ENCODE results near the gene FBXO42. TPM values are rescaled to one million over a fixed set of nuclear protein-coding genes. Genes with fewer than 3 reads are reported as not detected.

Gene FBXO42
- total and polyA plus RNA-seq, 2 of the 8 experiments (the other 6 are each of a cell fraction or from before 2014, with no cell fraction given): 15.1 to 17.0 TPM

- Histone ChIP-seq H3K79me2 (ENCODE audit: control insufficient read depth in 1 of 2, insufficient read depth in 2 of 2, low read length in 2 of 2) (peaks cover 0 to 72% of the 10 kb centered on the region in 2 experiments; a peak in 2 of 4 replicates), H3K18ac (ENCODE audit: extremely low read depth, low read length) (no peak overlapping the region), H2BK12ac (ENCODE audit: low read depth, low read length) (no peak overlapping the region), H3K9me3 (ENCODE audit: insufficient read depth in 2 of 2, low read depth in 1 of 2, low read length in 1 of 2) (no peaks in the 10 kb centered on the region), H3K23ac (ENCODE audit: insufficient read length) (no peak overlapping the region), H4K5ac (ENCODE audit: insufficient read length, low read depth, low read length) (no peak overlapping the region), H3K9ac (replicated peaks in 1 of 4; ENCODE audit: extremely low read depth in 1 of 4, low read depth in 3 of 4, low read length in 3 of 4) (no peak overlapping the region), H3K14ac (ENCODE audit: insufficient read length) (no peak overlapping the region), H3K4me2 (ENCODE audit: insufficient read depth in 1 of 2, low read depth in 2 of 2, low read length in 2 of 2) (no peak overlapping the region), H2BK120ac (replicated peaks; ENCODE audit: low read depth, low read length) (no peak overlapping the region), H4K91ac (replicated peaks; ENCODE audit: insufficient read length, low read length) (no peak overlapping the region), H3K4me3 (ENCODE audit: extremely low read depth in 1 of 4, insufficient read depth in 2 of 4, low read depth in 3 of 4, low read length in 4 of 4) (no peak overlapping the region), H2AFZ (ENCODE audit: low read length) (no peak overlapping the region), H2BK15ac (ENCODE audit: low read length) (no peak overlapping the region), H3K36me3 (ENCODE audit: control insufficient read depth in 2 of 4, insufficient read depth in 4 of 4, low read length in 3 of 4) (no peaks in the 10 kb centered on the region), H3K79me1 (ENCODE audit: low read depth, low read length) (peaks cover 2% of the 10 kb centered on the region; the same call in 1 of the 2 replicates), H3K27me3 (replicated peaks in 1 of 4; ENCODE audit: control insufficient read depth in 3 of 4, extremely low read depth in 1 of 4, insufficient read depth in 3 of 4, low read length in 3 of 4) (no peaks in the 10 kb centered on the region), H3K56ac (replicated peaks; ENCODE audit: insufficient read length, low read depth, low read length) (no peak overlapping the region), H3K27ac (ENCODE audit: low read depth, low read length) (no peak overlapping the region), H4K20me1 (replicated peaks in 1 of 2; ENCODE audit: control insufficient read depth in 1 of 2, insufficient read depth in 2 of 2, low read length in 2 of 2) (peaks cover 2 to 3% of the 10 kb centered on the region in 2 experiments), H2BK5ac (ENCODE audit: low read depth, low read length) (no peak overlapping the region), H3K4ac (replicated peaks; ENCODE audit: insufficient read length, low read depth, low read length) (no peak overlapping the region), H3K4me1 (replicated peaks in 1 of 4; ENCODE audit: control insufficient read depth in 3 of 4, insufficient read depth in 4 of 4, low read length in 3 of 4) (0 out of 7 replicates have a peak, but pooled peaks cover 0 to 2% (median 0%) of the 10 kb centered on the region in 4 experiments), H3K23me2 (ENCODE audit: low read depth, low read length) (no peaks in the 10 kb centered on the region), H2AK5ac (ENCODE audit: low read depth, low read length) (no peak overlapping the region), H2BK20ac (ENCODE audit: low read length) (no peak overlapping the region), H4K8ac (ENCODE audit: extremely low read depth, insufficient read depth, low read length) (no peak overlapping the region)
- POLR2A ChIA-PET (ENCODE audit: partially characterized antibody): interaction anchor here (2.0 kb wide), 1 partner anchor 10 kb away, joined by 6 read pairs; the partner anchor contains the start of gene FBXO42
- DNase-seq (ENCODE audit: low read depth in 1 of 2, low spot score in 2 of 2) (no peak), FAIRE-seq (no peak)
- 92% methylated on average over 5 of the region's 10 CpGs; no CpG with 5 or more reads in 1 of the 2 experiments for WGBS, 2 experiments (ENCODE audit: extremely low coverage in 1 of 2, insufficient coverage in 1 of 2, insufficient read length in 1 of 2, insufficient replicate concordance in 2 of 2, low coverage in 1 of 2, low lambda C conversion rate in 2 of 2, missing lambda C conversion rate in 1 of 2)
- CTCF ChIA-PET (ENCODE audit: partially characterized antibody): interaction anchor here (1.8 kb wide), 1 partner anchor 13 kb away, joined by 10 read pairs; no protein-coding TSS in a partner anchor
- no peak for TF ChIP-seq SP1 (IDR thresholded peaks at IDR 0.05; ENCODE audit: low read depth, low read length)
- no peak for TF ChIP-seq EZH2 (IDR thresholded peaks at IDR 0.05; ENCODE audit: low read depth, low read length, severe bottlenecking)
- TF ChIP-seq CTBP2 (IDR thresholded peaks at IDR 0.05; ENCODE audit: borderline replicate concordance, insufficient read depth, insufficient read length, low read length): no peak
- TF ChIP-seq POLR2A (IDR thresholded peaks at IDR 0.05; ENCODE audit: control extremely low read depth in 1 of 2, low read depth in 2 of 2, low read length in 2 of 2): no peak
- no peak for TF ChIP-seq EGR1 (IDR thresholded peaks at IDR 0.05; ENCODE audit: borderline replicate concordance, low read depth, low read length)
- TF ChIP-seq NANOG (IDR thresholded peaks at IDR 0.05; ENCODE audit: insufficient read depth, low read depth, low read length, poor library complexity, severe bottlenecking): no peak
- TF ChIP-seq E2F6 (IDR thresholded peaks at IDR 0.05): no peak
- no peak for TF ChIP-seq CBX8 (IDR thresholded peaks at IDR 0.05; ENCODE audit: borderline replicate concordance, low read depth, low read length)
- no peak for TF ChIP-seq SIX5 (IDR thresholded peaks at IDR 0.05; ENCODE audit: low read depth, low read length)
- TF ChIP-seq YY1 (IDR thresholded peaks at IDR 0.05; ENCODE audit: low read depth, low read length): no peak
- TF ChIP-seq CHD2 (IDR thresholded peaks at IDR 0.05; ENCODE audit: low read length): no peak
- TF ChIP-seq CEBPB (IDR thresholded peaks at IDR 0.05; ENCODE audit: low read depth, low read length): no peak
Observed at GRCh38 chr1:16342331-16343062, 9.8 kb downstream of the FBXO42 start.
